HG03196 (cell line): ENCODE results near the gene FMO4.
"Not testable (repeated sequence)": the region's sequence is repeated elsewhere in the genome, so short reads cannot be mapped to it uniquely, and the experiment has no call there.

Source experiments
- ATAC-seq: cut with Tn5 transposase; IDR thresholded peaks from one replicate; pipeline ENCODE4 v1.9.1; 2021; ENCODE audit not compliant: unreplicated experiment

Gene FMO4

GRCh38 chr1:171329251-171329650 is 15.3 kb downstream of the FMO4 start:
- ATAC-seq, result no peak

GRCh38 chr1:171334024-171334640 is 20.1 kb downstream of the FMO4 start:
- ATAC-seq, result no peak

- no peak for ATAC-seq
These were observed 22.0 kb downstream of the FMO4 start for GRCh38 chr1:171335964-171336363.

GRCh38 chr1:171339345-171339744 is 25.4 kb downstream of the FMO4 start:
- ATAC-seq, result not testable (repeated sequence)

- no peak for ATAC-seq
These were observed 29.9 kb downstream of the FMO4 start for GRCh38 chr1:171343727-171344472.

DNA sequence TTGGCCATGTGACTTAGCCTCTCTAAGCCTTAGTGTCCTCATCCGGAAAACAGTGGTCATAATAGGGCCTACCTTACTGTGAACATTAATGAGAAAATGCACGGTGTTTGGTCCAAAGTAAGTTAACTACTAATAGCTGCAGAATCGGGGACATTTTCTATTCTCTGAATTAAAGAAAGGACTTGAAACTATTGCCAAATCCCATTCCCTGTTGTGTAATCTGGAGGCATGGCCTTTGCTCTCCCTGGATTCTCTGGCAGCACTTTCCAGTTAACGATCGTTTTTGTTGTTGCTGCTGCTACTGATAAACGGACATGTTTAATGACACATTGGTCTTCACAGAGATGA is 30.5 kb downstream of the FMO4 start:
- ATAC-seq, result no peak

GRCh38 chr1:171345536-171345935 is 31.6 kb downstream of the FMO4 start:
- no peak for ATAC-seq

DNA sequence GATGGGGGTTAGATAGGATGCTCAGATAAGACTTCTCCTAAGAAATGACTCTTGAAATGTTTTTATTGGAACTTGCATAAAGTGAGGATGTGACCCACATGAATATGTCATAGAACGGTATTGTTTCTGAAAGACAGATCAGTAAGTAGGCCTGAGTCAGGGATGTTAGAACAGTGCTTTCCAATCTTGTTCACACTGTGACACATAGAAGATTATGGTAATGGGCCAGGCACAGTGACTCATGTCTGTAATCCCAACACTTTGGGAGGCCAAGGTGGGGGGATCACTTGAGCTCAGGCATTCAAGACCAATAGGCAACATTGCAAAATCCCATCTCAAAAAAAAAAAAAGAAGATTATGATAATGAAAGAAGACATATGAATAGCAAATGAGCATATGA is 32.9 kb downstream of the FMO4 start:
- ATAC-seq, result no peak

DNA sequence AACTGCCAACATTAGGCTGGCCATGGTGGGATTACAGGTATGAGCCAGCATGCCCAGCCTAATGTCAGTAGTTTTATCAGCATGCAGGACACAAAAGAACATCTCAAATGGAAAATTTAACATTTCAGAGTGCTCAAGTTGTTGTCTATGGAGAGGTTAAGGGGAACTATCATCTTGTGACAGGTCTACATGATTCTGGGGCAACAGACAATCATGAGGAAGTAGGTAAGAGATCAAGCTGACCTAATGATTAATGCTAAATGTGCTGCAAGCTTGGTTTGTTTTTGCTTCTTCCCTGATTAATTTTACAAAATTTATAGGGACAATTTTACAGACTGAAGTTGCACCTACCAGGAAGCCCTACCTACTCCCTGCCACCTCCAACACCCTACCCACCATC is 36.6 kb downstream of the FMO4 start:
- no peak for ATAC-seq

DNA sequence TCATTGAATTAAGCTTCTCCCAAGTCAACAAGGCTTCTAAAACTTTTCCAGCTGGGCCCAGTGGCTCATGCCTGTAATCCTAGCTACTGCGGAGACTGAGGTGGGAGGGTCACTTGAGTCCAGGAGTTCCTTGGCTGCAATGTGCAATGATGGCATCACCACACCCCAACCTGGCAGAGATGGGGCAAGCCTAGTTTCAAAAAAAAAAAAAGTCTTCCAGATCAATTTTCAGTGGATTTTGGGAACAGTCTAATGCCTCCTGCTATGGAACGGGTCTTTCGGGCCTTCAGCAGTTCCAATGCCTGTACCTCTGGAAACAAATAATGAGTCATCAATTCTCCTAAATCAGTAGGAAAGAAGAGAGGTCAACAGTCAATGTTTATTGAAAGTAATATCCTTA is 38.0 kb downstream of the FMO4 start:
- no peak for ATAC-seq

- ATAC-seq, result no peak
These were observed 38.6 kb downstream of the FMO4 start for GRCh38 chr1:171352554-171352953.

- no peak for ATAC-seq
These were observed 41.7 kb downstream of the FMO4 start for GRCh38 chr1:171355727-171356126.

DNA sequence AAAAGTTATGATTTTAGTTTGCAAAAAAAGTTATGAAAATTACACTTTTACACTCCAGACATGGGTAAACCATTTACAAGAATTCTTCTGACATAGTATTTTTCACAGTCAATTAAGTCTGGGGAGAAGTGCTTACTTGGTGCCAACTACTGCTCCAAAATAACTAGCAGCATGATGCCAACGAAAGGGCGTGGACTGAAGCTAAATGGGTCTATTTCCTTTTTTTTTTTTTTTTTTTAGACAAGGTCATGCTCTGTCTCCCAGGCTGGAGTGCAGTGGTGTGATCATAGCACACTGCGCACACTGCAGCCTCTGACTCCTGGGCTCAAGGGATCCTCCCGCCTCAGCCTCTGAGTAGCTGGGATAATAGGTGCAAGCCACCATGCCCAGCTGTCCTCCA is 43.2 kb downstream of the FMO4 start:
- ATAC-seq, result no peak

- ATAC-seq, result not testable (repeated sequence)
These were observed 45.3 kb downstream of the FMO4 start for GRCh38 chr1:171359355-171359648.

- ATAC-seq, result not testable (repeated sequence)
These were observed 45.9 kb downstream of the FMO4 start for GRCh38 chr1:171359731-171360527.

DNA sequence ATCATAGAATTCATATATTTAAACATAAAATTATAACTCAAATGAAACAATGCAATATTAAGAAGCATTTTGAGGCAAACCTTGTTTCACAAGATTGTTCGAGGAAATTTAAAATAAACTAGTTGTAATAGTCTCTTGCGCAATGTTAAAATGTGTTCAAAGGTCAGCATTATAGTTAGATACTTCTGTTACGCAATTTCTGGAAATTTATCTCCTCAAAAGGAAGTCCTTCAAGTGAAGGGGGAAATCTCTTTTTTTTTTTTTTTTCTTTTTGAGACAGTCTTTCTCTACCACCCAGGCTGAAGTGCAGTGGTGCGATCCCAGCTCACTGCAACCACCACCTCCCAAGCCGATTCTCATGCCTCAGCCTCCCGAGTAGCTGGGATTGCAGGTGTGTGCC is 52.1 kb downstream of the FMO4 start:
- ATAC-seq, result no peak

GRCh38 chr1:171366816-171367215 is 52.8 kb downstream of the FMO4 start:
- ATAC-seq, result no peak

GRCh38 chr1:171367436-171367835 is 53.5 kb downstream of the FMO4 start:
- no peak for ATAC-seq

GRCh38 chr1:171372418-171373084 is 58.6 kb downstream of the FMO4 start:
- no peak for ATAC-seq

GRCh38 chr1:171373357-171374122 is 59.6 kb downstream of the FMO4 start:
- not testable (repeated sequence) for ATAC-seq

DNA sequence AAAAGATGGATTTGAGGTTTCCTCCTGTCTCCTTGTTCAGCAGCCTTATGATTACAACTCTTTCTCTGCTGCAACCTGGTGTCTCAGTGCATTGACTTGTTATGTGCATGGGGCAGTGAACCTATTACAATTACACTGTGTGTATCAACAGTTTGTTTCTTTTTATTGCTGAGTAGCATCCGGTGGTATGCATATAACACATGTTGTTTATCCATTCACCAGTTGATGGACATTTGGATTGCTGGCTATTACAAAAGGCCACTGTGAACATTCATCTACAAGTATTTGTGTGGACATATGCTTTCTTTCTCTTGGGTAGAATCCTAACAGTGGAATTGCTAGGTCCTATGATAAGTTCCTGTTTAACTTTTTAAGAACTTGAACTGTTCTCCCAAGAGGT is 65.9 kb downstream of the FMO4 start:
- ATAC-seq, result no peak
